HG03095 (cell line): ENCODE data around the gene ZNF341.

Experiments used
- ATAC-seq: cut with Tn5 transposase; IDR thresholded peaks from one replicate; pipeline ENCODE4 v1.9.1; 2021; ENCODE audit warnings: moderate library complexity; ENCODE audit not compliant: unreplicated experiment

Gene ZNF341

DNA sequence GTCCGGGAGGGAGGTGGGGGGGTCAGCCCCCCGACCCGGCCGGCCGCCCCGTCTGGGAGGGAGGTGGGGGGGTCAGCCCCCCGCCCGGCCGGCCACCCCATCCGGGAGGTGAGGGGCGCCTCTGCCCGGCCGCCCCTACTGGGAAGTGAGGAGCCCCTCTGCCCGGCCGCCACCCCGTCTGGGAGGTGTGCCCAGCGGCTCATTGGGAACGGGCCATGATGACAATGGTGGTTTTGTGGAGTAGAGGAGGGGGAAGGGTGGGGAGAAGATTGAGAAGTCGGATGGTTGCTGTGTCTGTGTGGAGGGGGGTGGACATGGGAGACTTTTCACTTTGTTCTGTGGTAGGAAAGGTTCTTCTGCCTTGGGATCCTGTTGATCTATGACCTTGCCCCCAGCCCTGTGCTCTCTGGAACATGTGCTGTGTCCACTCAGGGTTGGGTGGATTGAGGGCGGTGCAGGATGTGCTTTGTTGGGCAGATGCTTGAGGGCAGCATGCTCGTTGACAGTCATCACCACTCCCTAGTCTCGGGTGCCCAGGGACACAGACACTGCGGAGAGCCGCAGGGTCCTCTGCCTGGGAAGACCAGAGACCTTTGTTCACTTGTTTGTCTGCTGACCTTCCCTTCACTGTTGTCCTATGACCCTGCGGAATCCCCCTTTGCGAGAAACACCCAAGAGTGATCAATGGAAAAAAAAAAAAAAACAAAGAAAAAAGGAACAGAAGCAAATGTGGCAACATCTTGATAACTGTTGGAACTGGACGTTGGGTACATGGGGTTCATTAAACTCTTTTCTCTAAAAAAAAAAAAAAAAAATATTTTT lies 30.0 kb upstream of the ZNF341 start:
- ATAC-seq = no peak

GRCh38 chr20:33702861-33703260 lies 28.9 kb upstream of the ZNF341 start:
- ATAC-seq = no peak

DNA sequence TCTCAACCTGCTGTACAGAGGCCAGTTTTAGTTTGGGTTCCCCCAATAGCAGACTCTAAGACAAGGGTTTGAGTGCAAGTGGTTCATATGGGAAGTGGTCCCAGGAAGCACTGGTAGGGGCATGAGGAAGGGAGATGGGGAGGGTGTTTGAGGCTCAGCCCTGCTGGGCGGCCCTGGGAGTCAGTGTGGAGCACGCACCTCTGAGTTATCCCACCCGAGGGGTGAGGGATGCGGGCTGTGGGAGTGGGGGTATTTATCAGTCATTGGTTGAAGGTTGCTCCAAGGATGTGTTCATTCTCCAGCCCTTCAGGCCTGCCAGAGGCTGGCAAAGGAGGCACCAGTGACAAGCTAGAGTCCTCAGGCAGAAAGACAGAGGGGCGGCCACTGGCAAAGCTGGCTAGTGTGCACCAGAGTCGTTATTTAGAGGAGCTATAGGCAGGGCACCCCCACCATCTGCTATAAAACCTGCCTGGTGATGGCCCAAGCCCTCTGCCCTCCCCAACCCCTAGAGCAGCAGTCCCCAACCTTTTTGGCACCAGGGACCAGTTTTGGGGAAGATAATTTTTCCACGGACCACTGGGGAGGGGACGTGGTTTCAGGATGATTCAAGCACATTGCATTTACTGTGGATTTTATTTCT lies 28.2 kb upstream of the ZNF341 start:
- ATAC-seq = no peak

DNA sequence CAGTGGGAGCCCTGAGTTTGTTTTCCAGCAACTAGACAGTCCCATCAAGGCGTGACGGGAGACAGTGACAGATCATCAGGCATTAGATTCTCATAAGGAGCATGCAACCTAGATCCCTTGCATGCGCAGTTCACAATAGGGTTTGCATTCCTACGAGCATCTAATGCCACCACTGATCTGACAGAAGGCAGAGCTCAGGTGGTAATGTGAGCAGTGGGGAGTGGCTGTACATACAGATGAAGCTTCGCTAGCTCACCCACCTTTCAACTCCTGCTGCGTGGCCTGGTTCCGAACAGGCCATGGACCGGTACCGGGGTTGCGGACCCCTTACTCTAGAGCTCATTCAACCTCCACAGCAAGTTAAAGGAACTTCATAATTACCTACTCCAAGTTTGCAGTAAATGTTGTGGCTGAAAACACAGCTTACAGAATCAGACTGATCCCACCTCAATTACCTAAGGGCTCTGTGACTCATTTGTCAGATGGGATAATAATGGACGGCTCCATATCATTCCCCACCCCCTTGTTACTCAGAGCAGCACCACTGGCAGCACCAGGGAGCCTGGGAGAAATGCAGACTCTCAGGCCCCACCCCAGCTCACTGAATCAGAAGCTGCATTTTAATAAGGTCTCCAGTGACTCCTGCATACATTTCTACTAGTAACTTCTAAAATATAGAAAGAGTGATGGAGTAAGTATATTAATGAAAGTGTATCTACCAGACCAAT lies 27.4 kb upstream of the ZNF341 start:
- ATAC-seq = no peak

- ATAC-seq = no peak
Observed at GRCh38 chr20:33707668-33708067, 24.1 kb upstream of the ZNF341 start.

GRCh38 chr20:33709398-33709797 lies 22.4 kb upstream of the ZNF341 start:
- ATAC-seq = no peak

GRCh38 chr20:33709905-33710541 lies 21.8 kb upstream of the ZNF341 start:
- ATAC-seq = no peak

- no peak for ATAC-seq
Observed at GRCh38 chr20:33710681-33711445, 20.9 kb upstream of the ZNF341 start.

- no peak for ATAC-seq
Observed at GRCh38 chr20:33711446-33711738, 20.4 kb upstream of the ZNF341 start.

DNA sequence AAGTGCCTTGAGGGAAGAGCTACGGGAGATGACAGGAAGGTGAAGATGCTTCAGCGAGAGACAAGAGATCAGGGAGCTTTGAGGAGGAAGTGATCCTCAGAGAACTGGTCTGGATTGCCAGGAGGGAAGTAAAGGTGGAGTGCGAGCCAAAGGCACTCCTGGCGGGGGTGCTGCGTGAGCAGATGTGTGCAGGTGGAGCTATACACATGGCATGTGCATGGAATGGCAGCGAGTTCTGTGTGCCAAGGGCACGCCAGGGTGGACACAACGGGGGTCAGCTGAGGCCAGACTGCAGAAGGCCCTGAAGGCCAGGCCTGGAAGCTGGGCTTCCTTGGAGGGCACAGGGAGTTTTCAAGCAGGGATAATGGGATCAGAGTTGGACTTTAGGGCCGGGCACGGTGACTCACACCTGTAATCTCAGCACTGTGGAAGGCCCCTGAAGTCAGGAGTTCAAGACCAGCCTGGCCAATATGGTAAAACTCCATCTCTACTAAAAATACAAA lies 17.9 kb upstream of the ZNF341 start:
- ATAC-seq = no peak

DNA sequence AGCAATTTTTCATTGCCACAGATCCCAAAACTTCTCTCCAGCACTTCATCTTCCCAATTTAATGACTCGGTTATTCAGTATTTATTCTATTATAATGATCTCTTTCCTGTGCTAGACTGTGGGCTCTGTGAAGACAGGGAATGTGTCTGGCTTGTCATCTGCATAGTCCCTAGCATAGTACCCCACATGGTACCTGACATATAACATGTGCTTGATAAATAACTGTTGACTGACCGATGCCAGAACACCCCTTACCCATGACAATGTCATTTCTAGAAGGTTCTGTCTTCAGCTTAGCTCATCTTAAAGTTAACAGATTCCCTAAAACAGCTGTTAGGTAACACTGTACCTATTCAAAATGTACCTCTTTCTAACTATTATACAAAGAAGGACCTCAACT lies 15.3 kb upstream of the ZNF341 start:
- ATAC-seq = no peak

DNA sequence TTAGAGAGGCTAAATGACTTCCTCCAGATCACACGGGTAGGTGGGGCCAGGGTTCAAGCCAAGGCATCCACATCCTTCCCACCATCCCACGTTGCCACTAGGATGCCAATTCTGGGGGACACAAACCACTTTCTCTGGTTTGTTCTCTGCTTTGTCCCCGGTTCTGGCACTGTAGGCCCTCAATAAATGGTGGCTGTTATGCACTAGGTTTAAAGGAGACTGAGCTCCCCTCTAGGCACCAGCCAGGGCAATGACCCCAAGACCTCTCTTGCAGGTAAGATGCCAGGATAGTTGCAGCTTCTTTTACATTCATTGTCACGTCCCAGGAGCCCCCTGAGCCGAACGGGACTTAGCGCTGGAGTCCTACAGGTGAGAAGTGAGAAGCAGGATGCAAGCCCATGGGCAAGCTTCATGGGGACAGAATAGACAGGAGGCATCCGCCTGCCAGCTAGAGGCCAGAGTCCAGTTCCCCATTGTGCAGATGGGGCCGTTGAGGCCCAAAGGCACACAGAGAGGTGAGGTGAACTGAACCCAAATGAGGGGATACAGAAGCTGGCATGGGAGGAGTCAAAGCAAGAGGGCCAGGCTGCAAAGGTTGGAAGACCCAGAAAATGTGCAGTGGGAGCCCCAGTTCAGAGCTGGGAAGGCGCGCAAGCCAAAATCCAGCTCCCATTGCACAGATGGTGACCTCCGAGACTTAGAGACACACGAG lies 12.4 kb upstream of the ZNF341 start:
- no peak for ATAC-seq

GRCh38 chr20:33719989-33720709 lies 11.6 kb upstream of the ZNF341 start, which contains the start of gene PXMP4:
Gene PXMP4, minus strand, starts transcription at chr20:33720310. Its CDS starts 103 bp downstream, at chr20:33720207.
- ATAC-seq = peak; percentile 95

- no peak for ATAC-seq
Observed at GRCh38 chr20:33721391-33722140, 10.2 kb upstream of the ZNF341 start.

GRCh38 chr20:33724439-33725094 lies 7.2 kb upstream of the ZNF341 start:
- ATAC-seq = no peak

DNA sequence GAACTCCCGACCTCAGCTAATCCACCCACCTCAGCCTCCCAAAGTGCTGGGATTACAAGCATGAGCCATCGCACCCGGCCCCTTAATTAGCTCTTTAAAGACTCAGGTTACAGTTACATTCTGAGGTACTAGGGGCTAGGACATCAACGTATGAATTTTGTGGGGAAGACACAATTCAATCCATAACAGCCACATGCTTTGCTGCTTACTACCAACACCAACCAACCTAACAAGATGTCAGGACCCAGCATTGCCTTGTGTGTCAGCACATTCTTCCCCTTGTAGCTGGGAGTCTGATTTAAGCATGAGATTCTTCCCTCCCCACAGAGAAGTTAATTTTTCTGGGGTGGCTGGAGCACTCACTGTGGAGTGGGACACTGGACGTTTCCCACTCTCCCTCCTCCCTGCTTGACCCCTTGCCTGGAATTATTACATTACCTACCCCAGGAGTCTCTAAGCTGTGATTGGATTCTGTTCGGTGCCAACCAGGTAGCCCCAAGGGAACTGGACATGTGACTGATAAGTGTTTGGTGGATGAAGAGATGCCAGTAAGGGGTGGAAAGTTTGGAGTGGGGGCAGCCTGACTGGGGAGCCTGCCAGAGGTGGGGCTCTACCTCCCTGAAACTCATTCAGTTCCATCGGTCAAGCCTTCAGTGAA lies 6.1 kb upstream of the ZNF341 start:
- no peak for ATAC-seq

DNA sequence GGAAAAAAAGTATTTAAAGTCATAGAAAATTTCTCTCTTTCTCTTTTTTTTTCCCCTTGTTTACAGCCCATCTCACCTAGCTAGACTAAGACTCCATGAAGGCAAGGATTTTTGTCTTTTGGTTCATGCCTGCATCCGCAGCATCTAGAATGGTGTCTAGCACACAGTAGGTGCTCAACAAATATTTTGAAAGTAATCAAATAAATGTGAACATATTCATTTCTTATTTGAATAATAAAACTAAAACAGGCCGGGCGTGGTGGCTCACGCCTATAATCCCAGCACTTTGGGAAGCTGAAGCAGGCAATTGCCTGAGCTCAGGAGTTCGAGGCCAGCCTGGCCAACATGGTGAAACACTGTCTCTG lies 4.7 kb upstream of the ZNF341 start:
- ATAC-seq = no peak

DNA sequence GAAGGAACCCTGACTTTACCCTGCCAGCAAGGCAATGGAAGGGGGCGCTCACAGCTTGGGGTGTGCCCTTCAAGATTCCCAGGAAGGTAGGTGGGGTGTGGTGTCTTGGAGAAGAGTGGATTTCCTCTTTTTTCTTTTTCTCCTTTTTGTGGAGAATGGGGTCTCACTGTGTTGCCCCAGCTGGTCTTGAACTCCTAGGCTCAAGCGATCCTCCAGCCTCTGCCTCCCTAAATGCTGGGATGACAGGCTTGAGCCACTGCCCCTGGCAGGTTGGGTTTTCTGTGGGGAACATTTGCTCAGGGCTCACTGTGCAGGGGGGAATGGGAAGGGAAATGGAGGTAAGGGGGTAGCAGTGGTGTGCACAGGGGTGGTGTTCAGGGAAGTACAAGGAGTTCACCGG lies 4.0 kb upstream of the ZNF341 start:
- ATAC-seq = no peak
